ENCODE data around the gene MTX1.

DNA sequence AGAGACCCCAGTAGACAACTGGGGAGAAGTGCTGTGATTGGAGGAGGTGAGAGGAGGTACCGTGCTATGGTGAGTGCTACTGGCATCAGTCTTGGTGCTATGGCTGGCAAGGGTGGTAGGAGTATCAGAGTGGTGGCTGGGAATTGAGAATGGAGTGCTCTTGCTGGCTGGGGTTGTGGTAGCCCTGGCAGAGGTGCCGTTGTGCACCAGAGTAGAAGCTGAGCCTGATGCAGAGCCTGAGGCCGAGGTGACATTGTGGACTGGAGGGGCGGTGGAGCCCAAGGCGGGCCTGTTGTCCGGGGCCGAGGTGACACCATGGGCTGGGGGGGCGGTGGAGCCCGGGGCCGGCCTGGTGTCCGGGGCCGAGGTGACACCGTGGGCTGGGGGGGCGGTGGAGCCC, 20.2 kb upstream of the MTX1 start:
- TF ChIP-seq EZH2 (IDR thresholded peaks at IDR 0.05; ENCODE audit: low read length, missing control alignments) (no peak), CTCF (conservative IDR thresholded peaks at IDR 0.05 in 1 of 2, IDR thresholded peaks at IDR 0.05 in 1 of 2; ENCODE audit: low read depth in 1 of 2, low read length in 2 of 2) (no peak)
